ENCODE measurements around the gene BCR. TPM values are rescaled to one million over a fixed set of nuclear protein-coding genes. Genes with fewer than 3 reads are reported as not detected.

The BCR gene
- total RNA-seq, 1 experiment from 2014 or later: 129 TPM

DNA sequence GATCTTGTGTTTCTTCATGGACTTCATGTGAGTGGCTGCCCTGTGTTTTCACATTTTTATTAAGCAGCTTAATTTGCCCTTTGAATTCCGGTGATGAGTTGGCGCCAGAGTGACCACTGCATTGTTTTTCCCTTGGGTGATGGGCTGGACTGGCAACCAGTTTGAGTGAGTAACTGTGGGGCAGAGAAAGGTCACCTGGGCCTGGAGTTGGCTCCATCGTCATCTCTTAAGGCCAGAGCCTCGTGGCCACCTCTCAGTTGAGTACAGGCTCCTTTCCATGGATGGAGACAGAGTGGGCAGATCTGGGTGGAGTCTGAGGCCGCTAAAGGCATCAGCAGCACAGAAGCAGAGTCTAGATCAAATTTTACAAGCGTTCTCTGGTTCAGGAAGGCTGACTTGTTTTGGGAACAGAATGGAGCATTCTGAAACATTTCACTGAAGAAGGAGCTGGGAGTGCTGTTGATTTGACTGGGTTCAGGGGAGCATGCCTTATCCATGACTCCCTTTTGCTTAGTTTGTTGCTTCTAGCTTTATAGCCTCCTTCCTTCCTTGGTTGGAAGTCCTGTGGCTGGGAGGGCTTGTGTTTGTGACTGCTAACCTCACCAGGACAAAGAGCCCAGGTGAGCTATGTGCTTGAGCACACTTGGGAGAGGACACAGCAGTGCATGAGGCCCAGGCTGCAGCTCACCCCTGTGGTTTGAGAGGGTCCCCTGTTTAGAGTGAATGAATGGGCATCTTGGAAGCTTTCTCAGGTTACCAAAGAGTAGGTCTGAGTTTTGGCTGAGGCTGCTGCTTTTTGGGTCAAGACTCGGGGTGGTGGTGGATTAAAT is 7.8 kb downstream of the BCR start (continued):
- TF ChIP-seq ESRRA (CRISPR knock-in tag; IDR thresholded peaks at IDR 0.05; ENCODE audit: borderline replicate concordance): no peak
- TF ChIP-seq ZNF416 (CRISPR knock-in tag; IDR thresholded peaks at IDR 0.05): no peak
- TF ChIP-seq FOXP1 (CRISPR knock-in tag; IDR thresholded peaks at IDR 0.05; ENCODE audit: borderline replicate concordance): no peak
- TF ChIP-seq ATF1 (CRISPR knock-in tag; IDR thresholded peaks at IDR 0.05): no peak
- no peak for TF ChIP-seq NFYB (CRISPR knock-in tag; conservative IDR thresholded peaks at IDR 0.05; ENCODE audit: low read depth)
- TF ChIP-seq, protein P1, sequence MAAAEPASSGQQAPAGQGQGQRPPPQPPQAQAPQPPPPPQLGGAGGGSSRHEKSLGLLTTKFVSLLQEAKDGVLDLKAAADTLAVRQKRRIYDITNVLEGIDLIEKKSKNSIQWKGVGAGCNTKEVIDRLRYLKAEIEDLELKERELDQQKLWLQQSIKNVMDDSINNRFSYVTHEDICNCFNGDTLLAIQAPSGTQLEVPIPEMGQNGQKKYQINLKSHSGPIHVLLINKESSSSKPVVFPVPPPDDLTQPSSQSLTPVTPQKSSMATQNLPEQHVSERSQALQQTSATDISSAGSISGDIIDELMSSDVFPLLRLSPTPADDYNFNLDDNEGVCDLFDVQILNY (CRISPR knock-in tag; IDR thresholded peaks at IDR 0.05): no peak
- no peak for TF ChIP-seq EMX1 (CRISPR knock-in tag; IDR thresholded peaks at IDR 0.05)
- TF ChIP-seq, protein P2, sequence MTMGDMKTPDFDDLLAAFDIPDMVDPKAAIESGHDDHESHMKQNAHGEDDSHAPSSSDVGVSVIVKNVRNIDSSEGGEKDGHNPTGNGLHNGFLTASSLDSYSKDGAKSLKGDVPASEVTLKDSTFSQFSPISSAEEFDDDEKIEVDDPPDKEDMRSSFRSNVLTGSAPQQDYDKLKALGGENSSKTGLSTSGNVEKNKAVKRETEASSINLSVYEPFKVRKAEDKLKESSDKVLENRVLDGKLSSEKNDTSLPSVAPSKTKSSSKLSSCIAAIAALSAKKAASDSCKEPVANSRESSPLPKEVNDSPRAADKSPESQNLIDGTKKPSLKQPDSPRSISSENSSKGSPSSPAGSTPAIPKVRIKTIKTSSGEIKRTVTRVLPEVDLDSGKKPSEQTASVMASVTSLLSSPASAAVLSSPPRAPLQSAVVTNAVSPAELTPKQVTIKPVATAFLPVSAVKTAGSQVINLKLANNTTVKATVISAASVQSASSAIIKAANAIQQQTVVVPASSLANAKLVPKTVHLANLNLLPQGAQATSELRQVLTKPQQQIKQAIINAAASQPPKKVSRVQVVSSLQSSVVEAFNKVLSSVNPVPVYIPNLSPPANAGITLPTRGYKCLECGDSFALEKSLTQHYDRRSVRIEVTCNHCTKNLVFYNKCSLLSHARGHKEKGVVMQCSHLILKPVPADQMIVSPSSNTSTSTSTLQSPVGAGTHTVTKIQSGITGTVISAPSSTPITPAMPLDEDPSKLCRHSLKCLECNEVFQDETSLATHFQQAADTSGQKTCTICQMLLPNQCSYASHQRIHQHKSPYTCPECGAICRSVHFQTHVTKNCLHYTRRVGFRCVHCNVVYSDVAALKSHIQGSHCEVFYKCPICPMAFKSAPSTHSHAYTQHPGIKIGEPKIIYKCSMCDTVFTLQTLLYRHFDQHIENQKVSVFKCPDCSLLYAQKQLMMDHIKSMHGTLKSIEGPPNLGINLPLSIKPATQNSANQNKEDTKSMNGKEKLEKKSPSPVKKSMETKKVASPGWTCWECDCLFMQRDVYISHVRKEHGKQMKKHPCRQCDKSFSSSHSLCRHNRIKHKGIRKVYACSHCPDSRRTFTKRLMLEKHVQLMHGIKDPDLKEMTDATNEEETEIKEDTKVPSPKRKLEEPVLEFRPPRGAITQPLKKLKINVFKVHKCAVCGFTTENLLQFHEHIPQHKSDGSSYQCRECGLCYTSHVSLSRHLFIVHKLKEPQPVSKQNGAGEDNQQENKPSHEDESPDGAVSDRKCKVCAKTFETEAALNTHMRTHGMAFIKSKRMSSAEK (CRISPR knock-in tag; IDR thresholded peaks at IDR 0.05; ENCODE audit: borderline replicate concordance): no peak
- TF ChIP-seq, protein P3, sequence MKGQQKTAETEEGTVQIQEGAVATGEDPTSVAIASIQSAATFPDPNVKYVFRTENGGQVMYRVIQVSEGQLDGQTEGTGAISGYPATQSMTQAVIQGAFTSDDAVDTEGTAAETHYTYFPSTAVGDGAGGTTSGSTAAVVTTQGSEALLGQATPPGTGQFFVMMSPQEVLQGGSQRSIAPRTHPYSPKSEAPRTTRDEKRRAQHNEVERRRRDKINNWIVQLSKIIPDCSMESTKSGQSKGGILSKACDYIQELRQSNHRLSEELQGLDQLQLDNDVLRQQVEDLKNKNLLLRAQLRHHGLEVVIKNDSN (CRISPR knock-in tag; IDR thresholded peaks at IDR 0.05): no peak
- no peak for TF ChIP-seq HMGA2 (CRISPR knock-in tag; IDR thresholded peaks at IDR 0.05)
- TF ChIP-seq, protein P4, sequence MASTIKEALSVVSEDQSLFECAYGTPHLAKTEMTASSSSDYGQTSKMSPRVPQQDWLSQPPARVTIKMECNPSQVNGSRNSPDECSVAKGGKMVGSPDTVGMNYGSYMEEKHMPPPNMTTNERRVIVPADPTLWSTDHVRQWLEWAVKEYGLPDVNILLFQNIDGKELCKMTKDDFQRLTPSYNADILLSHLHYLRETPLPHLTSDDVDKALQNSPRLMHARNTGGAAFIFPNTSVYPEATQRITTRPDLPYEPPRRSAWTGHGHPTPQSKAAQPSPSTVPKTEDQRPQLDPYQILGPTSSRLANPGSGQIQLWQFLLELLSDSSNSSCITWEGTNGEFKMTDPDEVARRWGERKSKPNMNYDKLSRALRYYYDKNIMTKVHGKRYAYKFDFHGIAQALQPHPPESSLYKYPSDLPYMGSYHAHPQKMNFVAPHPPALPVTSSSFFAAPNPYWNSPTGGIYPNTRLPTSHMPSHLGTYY (CRISPR knock-in tag; IDR thresholded peaks at IDR 0.05): no peak
- TF ChIP-seq, protein P5, sequence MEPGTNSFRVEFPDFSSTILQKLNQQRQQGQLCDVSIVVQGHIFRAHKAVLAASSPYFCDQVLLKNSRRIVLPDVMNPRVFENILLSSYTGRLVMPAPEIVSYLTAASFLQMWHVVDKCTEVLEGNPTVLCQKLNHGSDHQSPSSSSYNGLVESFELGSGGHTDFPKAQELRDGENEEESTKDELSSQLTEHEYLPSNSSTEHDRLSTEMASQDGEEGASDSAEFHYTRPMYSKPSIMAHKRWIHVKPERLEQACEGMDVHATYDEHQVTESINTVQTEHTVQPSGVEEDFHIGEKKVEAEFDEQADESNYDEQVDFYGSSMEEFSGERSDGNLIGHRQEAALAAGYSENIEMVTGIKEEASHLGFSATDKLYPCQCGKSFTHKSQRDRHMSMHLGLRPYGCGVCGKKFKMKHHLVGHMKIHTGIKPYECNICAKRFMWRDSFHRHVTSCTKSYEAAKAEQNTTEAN (CRISPR knock-in tag; IDR thresholded peaks at IDR 0.05): no peak
- TF ChIP-seq, protein P6, sequence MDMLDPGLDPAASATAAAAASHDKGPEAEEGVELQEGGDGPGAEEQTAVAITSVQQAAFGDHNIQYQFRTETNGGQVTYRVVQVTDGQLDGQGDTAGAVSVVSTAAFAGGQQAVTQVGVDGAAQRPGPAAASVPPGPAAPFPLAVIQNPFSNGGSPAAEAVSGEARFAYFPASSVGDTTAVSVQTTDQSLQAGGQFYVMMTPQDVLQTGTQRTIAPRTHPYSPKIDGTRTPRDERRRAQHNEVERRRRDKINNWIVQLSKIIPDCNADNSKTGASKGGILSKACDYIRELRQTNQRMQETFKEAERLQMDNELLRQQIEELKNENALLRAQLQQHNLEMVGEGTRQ (CRISPR knock-in tag; IDR thresholded peaks at IDR 0.05): no peak

DNA sequence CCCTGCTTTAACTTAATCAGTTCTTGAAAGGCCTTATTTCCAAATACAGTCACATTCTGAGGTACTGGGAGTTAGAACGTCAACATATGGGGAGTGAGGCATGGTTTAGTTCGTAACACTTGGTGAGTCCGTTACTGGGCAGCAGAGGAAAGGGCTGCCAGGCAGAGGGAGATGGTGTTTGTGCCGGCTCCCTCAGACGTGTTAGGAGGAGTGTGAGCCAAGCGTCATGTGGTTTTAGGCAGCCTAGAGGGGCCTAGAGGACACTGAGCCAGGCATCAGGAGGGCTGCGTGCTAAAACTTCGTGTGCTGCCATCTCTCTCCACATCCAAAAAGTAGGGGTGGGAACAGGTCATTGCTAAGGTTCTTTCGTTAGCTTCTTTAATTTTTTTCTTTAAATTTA is 10.2 kb downstream of the BCR start:
- Mint-ChIP-seq H3K4me3 (no peak overlapping the region), H3K36me3 (peaks cover 19% of the 10 kb centered on the region), H3K27me3 (ENCODE audit: low read depth) (no peaks in the 10 kb centered on the region), H3K4me1 (peaks cover 71% of the 10 kb centered on the region), H3K9me3 (no peaks in the 10 kb centered on the region), H3K27ac (peak overlapping the region; percentile 57; the same call in 1 of the 2 replicates)
- ATAC-seq: no peak
- TF ChIP-seq, protein P4 (CRISPR knock-in tag; IDR thresholded peaks at IDR 0.05): no peak
- TF ChIP-seq, protein P7, sequence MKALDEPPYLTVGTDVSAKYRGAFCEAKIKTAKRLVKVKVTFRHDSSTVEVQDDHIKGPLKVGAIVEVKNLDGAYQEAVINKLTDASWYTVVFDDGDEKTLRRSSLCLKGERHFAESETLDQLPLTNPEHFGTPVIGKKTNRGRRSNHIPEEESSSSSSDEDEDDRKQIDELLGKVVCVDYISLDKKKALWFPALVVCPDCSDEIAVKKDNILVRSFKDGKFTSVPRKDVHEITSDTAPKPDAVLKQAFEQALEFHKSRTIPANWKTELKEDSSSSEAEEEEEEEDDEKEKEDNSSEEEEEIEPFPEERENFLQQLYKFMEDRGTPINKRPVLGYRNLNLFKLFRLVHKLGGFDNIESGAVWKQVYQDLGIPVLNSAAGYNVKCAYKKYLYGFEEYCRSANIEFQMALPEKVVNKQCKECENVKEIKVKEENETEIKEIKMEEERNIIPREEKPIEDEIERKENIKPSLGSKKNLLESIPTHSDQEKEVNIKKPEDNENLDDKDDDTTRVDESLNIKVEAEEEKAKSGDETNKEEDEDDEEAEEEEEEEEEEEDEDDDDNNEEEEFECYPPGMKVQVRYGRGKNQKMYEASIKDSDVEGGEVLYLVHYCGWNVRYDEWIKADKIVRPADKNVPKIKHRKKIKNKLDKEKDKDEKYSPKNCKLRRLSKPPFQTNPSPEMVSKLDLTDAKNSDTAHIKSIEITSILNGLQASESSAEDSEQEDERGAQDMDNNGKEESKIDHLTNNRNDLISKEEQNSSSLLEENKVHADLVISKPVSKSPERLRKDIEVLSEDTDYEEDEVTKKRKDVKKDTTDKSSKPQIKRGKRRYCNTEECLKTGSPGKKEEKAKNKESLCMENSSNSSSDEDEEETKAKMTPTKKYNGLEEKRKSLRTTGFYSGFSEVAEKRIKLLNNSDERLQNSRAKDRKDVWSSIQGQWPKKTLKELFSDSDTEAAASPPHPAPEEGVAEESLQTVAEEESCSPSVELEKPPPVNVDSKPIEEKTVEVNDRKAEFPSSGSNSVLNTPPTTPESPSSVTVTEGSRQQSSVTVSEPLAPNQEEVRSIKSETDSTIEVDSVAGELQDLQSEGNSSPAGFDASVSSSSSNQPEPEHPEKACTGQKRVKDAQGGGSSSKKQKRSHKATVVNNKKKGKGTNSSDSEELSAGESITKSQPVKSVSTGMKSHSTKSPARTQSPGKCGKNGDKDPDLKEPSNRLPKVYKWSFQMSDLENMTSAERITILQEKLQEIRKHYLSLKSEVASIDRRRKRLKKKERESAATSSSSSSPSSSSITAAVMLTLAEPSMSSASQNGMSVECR (CRISPR knock-in tag; IDR thresholded peaks at IDR 0.05; ENCODE audit: borderline replicate concordance): no peak
- no peak for DNase-seq (ENCODE audit: low spot score)
- CTCF ChIA-PET: interaction anchor here (1.1 kb wide), 1 partner anchor 92 kb away, joined by 4 read pairs; no protein-coding TSS in a partner anchor
- POLR2A ChIA-PET: no interaction called here

Measured in WTC11 (cell line).